Panc1 (cell line): Measurements from ENCODE around the gene WARS2. TPM values are rescaled to one million over a fixed set of nuclear protein-coding genes. Genes with fewer than 3 reads are reported as not detected.

ENCODE experiments used
- ATAC-seq: fragments of 200-7000 bp; cut with Tn5 transposase; 2 replicates; pipeline ENCODE4 v1.9.1; 2020; ENCODE audit warnings: mild to moderate bottlenecking, moderate library complexity
- BruUV-seq: library from RNA; stranded (reverse); fragments of 400-500 nt; replicated peaks from 2 replicates; lab custom pipeline; 2021; lab: Mats Ljungman, UMichigan
- CTCF ChIA-PET: fragments of 300-600 bp; sonication (Branson Sonifier 250); formaldehyde crosslinking; loops from one replicate; lab custom pipeline; 2022; ENCODE audit warnings: antibody characterized with exemption; lab: Charles Lee
- POLR2A ChIA-PET: fragments of 300-600 bp; sonication (Branson Sonifier 250); formaldehyde crosslinking; loops from one replicate; lab custom pipeline; 2022; ENCODE audit warnings: antibody characterized with exemption; lab: Charles Lee
- DNase-seq: peaks from one replicate; pipeline ENCODE4 v3.0.0-alpha.2; 2010; ENCODE audit warnings: low read depth, low spot score
- H3K27ac ChIP-seq: 2 replicates; pipeline ENCODE4 v1.5.1; 2011; ENCODE audit warnings: mild to moderate bottlenecking, low read length, inconsistent platforms
- H3K27me3 ChIP-seq: fragments of 200-500 bp; sonication (Bioruptor generic); 2 replicates; pipeline ENCODE4 v1.6.0; 2014; ENCODE audit warnings: low read length, inconsistent platforms; ENCODE audit not compliant: control insufficient read depth, insufficient read depth
- H3K36me3 ChIP-seq: fragments of 200-500 bp; sonication (Bioruptor generic); 2 replicates; pipeline ENCODE4 v1.5.1; 2014; ENCODE audit warnings: inconsistent platforms, mild to moderate bottlenecking, low read length, moderate library complexity; ENCODE audit not compliant: control insufficient read depth, insufficient read depth
- H3K4me1 ChIP-seq: 2 replicates; pipeline ENCODE4 v1.5.1; 2011; ENCODE audit warnings: inconsistent platforms, mild to moderate bottlenecking, low read length, moderate library complexity; ENCODE audit not compliant: control insufficient read depth, insufficient read depth
- H3K4me3 ChIP-seq, 2 experiments: 2 replicates each; pipeline ENCODE4 v1.5.1; 2011 to 2012; ENCODE audit warnings: low read depth in 2 of 2, low read length in 2 of 2, mild to moderate bottlenecking in 2 of 2, inconsistent platforms in 1 of 2, moderate library complexity in 1 of 2
- H3K9me3 ChIP-seq: fragments of 200-500 bp; sonication (Bioruptor generic); 2 replicates; pipeline ENCODE4 v1.5.1; 2014; ENCODE audit warnings: low read depth, mild to moderate bottlenecking, inconsistent platforms, low read length, moderate library complexity; ENCODE audit not compliant: control insufficient read depth, insufficient read depth
- POLR2AphosphoS5 ChIP-seq: IDR thresholded peaks from 2 replicates; pipeline ENCODE4 v1.6.1; 2012; ENCODE audit warnings: mild to moderate bottlenecking, low read depth, low read length, moderate library complexity
- SIN3A ChIP-seq: IDR thresholded peaks from 2 replicates; pipeline ENCODE4 v1.6.1; 2012; ENCODE audit warnings: low read depth, mild to moderate bottlenecking, low read length, moderate library complexity, borderline replicate concordance; ENCODE audit not compliant: insufficient read depth
- TCF7L2 ChIP-seq: IDR thresholded peaks from 2 replicates; pipeline ENCODE4 v1.6.1; 2011; ENCODE audit warnings: mild to moderate bottlenecking, low read depth, low read length, inconsistent platforms
- in situ Hi-C: cut with HindIII; loops from 2 replicates; pipeline ENCODE4 v1.10.0; 2016; ENCODE audit warnings: low sequenced_read_pairs, low pct_unique_long_range_greater_than_20kb
- intact Hi-C: fragments of 100-400 bp; cut with micrococcal nuclease; formaldehyde crosslinking; loops from one replicate; pipeline ENCODE4 v1.10.0; 2022; ENCODE audit not compliant: unreplicated experiment
- total RNA-seq: library from RNA; stranded (reverse); gene quantifications from one replicate; pipeline ENCODE4 v1.2.1, GENCODE V29; 2021; ENCODE audit not compliant: unreplicated experiment
- TF ChIP-seq, protein P1 (sequence below): fragments of 450-650 bp; IDR thresholded peaks from 2 replicates; pipeline ENCODE4 v1.5.1; 2017; ENCODE audit warnings: mild to moderate bottlenecking
- TF ChIP-seq, protein P2 (sequence below), 2 experiments: IDR thresholded peaks; 2 replicates each; pipeline ENCODE4 v1.6.1; 2011 to 2012; ENCODE audit warnings: low read depth in 2 of 2, control low read depth in 1 of 2, low read length in 1 of 2, mild to moderate bottlenecking in 1 of 2, moderate library complexity in 1 of 2; ENCODE audit not compliant: insufficient read depth in 1 of 2

WARS2 gene
- total RNA-seq, 1 experiment from 2014 or later: 6.6 TPM

DNA sequence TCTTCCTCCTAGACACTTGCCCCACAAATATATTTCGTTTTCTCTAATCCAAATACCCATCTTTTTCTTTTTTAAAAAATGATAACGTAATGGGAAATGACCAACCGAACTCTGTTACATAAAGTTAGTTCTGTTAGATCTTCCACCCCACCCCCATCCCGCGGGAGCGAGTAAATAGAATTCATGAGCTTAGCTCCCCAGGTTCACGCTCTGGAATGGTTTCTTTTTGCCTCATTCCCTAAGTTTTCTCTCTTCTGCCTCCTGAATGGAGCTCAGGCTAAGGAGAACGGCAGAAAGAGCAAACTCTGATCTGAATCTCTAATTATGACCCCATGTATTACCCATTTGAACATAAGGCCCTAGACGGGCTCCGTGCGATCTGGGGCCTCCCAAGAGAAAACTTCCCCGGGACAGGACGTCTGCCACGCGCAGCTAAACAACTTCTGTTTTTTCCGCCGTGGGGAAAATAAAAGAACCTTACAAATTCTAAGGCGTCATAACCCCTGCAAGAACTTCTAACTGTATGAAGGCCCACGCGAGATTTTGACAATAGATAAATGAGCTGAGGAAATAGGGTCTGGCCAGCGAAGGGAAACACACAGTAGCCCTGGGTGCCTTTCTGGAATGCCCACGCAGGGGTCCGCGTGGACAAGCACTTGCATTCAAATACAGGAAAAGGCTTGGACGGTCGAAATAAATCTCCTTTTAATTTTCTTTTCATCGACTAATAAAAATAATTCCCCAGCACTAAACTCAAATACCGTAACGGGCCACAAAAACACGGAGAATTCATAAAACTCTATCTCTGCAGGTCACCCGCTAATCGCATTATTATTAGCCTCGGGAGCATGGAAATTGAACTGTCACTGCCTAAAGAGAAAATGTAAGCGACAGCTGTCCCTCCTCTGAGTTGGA is 154.6 kb downstream of the WARS2 start:
- no peaks in the 10 kb centered on the region for H3K9me3 ChIP-seq
- ChIA-PET POLR2A (no interaction called here), CTCF (no interaction called here)
- no TSS peak for BruUV-seq
- peak overlapping the region; percentile 44; the same call in 1 of the 2 replicates for H3K27ac ChIP-seq
- DNase-seq (no peak), ATAC-seq (no peak)
- H3K27me3 ChIP-seq: no peaks in the 10 kb centered on the region; the same call in 1 of the 2 replicates
- H3K4me3 ChIP-seq: peak overlapping the region; percentile 45 to 48
- in situ Hi-C loops: no loop called here
- no peaks in the 10 kb centered on the region for H3K36me3 ChIP-seq
- 0 out of 2 replicates have a peak, but pooled peaks cover 5% of the 10 kb centered on the region for H3K4me1 ChIP-seq
- no peak for TF ChIP-seq SIN3A
- intact Hi-C loops: no loop called here

DNA sequence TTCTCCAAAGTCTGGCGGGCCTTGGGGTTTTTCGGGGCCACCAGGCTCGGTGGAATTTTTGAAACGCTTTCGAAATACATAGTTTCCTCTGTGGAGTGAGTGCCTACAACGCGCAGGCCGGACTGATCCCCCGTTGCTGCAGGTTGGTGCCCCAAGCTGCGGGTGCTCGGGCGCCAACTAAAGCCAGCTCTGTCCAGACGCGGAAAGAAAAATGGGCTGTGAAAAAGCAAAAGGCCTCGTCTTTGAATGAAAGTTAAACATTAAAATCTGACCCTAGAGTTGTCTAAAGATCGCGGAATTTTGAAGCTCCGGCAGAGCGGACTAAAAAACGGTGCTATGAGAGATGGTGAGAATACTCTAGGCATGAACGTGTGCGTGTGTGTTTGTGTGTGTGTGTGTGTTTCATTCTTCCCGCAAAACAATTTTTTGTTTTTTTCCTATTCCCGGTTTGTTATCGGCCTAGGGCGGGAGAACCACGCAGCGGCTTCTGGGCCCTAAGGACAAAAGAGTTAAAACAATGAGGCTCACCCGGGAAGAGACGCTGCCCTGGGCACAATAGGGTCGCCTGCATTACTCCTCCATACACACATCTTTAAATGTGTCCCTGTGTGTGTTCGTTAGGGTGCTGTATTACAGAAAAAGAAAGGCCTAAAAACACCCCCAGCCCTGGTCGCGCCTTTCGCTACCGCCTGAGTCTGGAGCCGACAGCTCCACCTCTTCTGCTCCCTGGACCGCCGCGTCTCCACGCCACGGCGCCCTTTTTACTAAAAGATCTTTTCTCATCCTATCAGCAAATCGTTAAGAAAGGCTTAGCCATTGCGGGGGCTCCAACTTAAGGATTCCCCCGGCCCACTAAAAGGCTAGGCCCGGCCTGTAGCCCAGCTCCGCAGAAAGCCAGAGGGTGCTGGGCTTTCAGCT is 155.5 kb downstream of the WARS2 start:
- CTCF ChIA-PET: no interaction called here
- H3K27ac ChIP-seq: peak overlapping the region; percentile 44; the same call in 1 of the 2 replicates

More for the DNA sequence above, 155.5 kb downstream of the WARS2 start:
- Histone ChIP-seq H3K4me1 (0 out of 2 replicates have a peak, but pooled peaks cover 5% of the 10 kb centered on the region), H3K27me3 (no peaks in the 10 kb centered on the region; the same call in 1 of the 2 replicates), H3K4me3 (peak overlapping the region; percentile 27 to 48), H3K36me3 (no peaks in the 10 kb centered on the region), H3K9me3 (no peaks in the 10 kb centered on the region)
- intact Hi-C loops: no loop called here
- in situ Hi-C loops: no loop called here
- TF ChIP-seq, protein P1, sequence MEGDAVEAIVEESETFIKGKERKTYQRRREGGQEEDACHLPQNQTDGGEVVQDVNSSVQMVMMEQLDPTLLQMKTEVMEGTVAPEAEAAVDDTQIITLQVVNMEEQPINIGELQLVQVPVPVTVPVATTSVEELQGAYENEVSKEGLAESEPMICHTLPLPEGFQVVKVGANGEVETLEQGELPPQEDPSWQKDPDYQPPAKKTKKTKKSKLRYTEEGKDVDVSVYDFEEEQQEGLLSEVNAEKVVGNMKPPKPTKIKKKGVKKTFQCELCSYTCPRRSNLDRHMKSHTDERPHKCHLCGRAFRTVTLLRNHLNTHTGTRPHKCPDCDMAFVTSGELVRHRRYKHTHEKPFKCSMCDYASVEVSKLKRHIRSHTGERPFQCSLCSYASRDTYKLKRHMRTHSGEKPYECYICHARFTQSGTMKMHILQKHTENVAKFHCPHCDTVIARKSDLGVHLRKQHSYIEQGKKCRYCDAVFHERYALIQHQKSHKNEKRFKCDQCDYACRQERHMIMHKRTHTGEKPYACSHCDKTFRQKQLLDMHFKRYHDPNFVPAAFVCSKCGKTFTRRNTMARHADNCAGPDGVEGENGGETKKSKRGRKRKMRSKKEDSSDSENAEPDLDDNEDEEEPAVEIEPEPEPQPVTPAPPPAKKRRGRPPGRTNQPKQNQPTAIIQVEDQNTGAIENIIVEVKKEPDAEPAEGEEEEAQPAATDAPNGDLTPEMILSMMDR: no peak
- TF ChIP-seq, protein P2, sequence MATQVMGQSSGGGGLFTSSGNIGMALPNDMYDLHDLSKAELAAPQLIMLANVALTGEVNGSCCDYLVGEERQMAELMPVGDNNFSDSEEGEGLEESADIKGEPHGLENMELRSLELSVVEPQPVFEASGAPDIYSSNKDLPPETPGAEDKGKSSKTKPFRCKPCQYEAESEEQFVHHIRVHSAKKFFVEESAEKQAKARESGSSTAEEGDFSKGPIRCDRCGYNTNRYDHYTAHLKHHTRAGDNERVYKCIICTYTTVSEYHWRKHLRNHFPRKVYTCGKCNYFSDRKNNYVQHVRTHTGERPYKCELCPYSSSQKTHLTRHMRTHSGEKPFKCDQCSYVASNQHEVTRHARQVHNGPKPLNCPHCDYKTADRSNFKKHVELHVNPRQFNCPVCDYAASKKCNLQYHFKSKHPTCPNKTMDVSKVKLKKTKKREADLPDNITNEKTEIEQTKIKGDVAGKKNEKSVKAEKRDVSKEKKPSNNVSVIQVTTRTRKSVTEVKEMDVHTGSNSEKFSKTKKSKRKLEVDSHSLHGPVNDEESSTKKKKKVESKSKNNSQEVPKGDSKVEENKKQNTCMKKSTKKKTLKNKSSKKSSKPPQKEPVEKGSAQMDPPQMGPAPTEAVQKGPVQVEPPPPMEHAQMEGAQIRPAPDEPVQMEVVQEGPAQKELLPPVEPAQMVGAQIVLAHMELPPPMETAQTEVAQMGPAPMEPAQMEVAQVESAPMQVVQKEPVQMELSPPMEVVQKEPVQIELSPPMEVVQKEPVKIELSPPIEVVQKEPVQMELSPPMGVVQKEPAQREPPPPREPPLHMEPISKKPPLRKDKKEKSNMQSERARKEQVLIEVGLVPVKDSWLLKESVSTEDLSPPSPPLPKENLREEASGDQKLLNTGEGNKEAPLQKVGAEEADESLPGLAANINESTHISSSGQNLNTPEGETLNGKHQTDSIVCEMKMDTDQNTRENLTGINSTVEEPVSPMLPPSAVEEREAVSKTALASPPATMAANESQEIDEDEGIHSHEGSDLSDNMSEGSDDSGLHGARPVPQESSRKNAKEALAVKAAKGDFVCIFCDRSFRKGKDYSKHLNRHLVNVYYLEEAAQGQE (IDR thresholded peaks at IDR 0.05; ENCODE audit: insufficient read depth in 1 of 2, low read depth in 2 of 2, low read length in 1 of 2): no peak
- TF ChIP-seq POLR2AphosphoS5 (no peak), TCF7L2 (no peak), SIN3A (no peak)
- ATAC-seq (no peak), DNase-seq (no peak)
- POLR2A ChIA-PET: no interaction called here
- no TSS peak for BruUV-seq
